Glutamatergic neuron (in vitro differentiated cells): Measurements from ENCODE around the gene ZC3H12C. TPM values are rescaled to one million over a fixed set of nuclear protein-coding genes. Genes with fewer than 3 reads are reported as not detected.

Source experiments
- DNase-seq: peaks from one replicate; pipeline ENCODE4 v3.0.0; 2022
- H3K27ac Mint-ChIP-seq: one replicate; pipeline ENCODE4 v1.8.0; 2020; ENCODE audit warnings: mild to moderate bottlenecking, mixed read lengths, inconsistent platforms; ENCODE audit not compliant: unreplicated experiment
- H3K27me3 Mint-ChIP-seq: one replicate; pipeline ENCODE4 v1.8.0; 2020; ENCODE audit warnings: mild to moderate bottlenecking, moderate library complexity, mixed read lengths, inconsistent platforms; ENCODE audit not compliant: unreplicated experiment
- H3K36me3 Mint-ChIP-seq: one replicate; pipeline ENCODE4 v1.8.0; 2020; ENCODE audit warnings: mild to moderate bottlenecking, mixed read lengths, inconsistent platforms; ENCODE audit not compliant: unreplicated experiment
- H3K4me1 Mint-ChIP-seq: one replicate; pipeline ENCODE4 v1.8.0; 2020; ENCODE audit warnings: mild to moderate bottlenecking, low read depth, mixed read lengths, inconsistent platforms; ENCODE audit not compliant: unreplicated experiment
- H3K4me3 Mint-ChIP-seq: one replicate; pipeline ENCODE4 v1.8.0; 2020; ENCODE audit warnings: mild to moderate bottlenecking, mixed read lengths, inconsistent platforms; ENCODE audit not compliant: unreplicated experiment
- H3K9me3 Mint-ChIP-seq: one replicate; pipeline ENCODE4 v1.8.0; 2020; ENCODE audit warnings: mild to moderate bottlenecking, moderate library complexity, mixed read lengths, inconsistent platforms; ENCODE audit not compliant: unreplicated experiment
- CTCF ChIP-seq: fragments of 200-600 bp; sonication (generic); IDR thresholded peaks from one replicate; pipeline ENCODE4 v1.5.0; 2021; ENCODE audit not compliant: partially characterized antibody, unreplicated experiment
- total RNA-seq: library from RNA; stranded (reverse); fragmentation: NEBNext Ultra II Directional; extraction: Animal tissue kit (Norgen Biotek cat#: 25700); gene quantifications from one replicate; pipeline ENCODE4 v1.2.1, GENCODE V29; 2021; ENCODE audit not compliant: unreplicated experiment

The ZC3H12C gene
- total RNA-seq, 1 donor from 2014 or later: 60.6 TPM

GRCh38 chr11:110174645-110175310 is 81.6 kb downstream of the ZC3H12C start:
- TF ChIP-seq CTCF: no peak
- Mint-ChIP-seq H3K27me3 (peaks cover 4% of the 10 kb centered on the region), H3K9me3 (peaks cover 4% of the 10 kb centered on the region), H3K4me1 (peaks cover 24% of the 10 kb centered on the region), H3K27ac (no peak overlapping the region), H3K36me3 (no peaks in the 10 kb centered on the region), H3K4me3 (no peak overlapping the region)
- no peak for DNase-seq

GRCh38 chr11:110176366-110177085 is 83.3 kb downstream of the ZC3H12C start:
- Mint-ChIP-seq H3K4me3 (no peak overlapping the region), H3K27ac (no peak overlapping the region), H3K9me3 (peaks cover 4% of the 10 kb centered on the region), H3K27me3 (peaks cover 8% of the 10 kb centered on the region), H3K4me1 (peaks cover 22% of the 10 kb centered on the region), H3K36me3 (no peaks in the 10 kb centered on the region)
- TF ChIP-seq CTCF: no peak
- no peak for DNase-seq

- TF ChIP-seq CTCF: no peak
- Mint-ChIP-seq H3K4me3 (no peak overlapping the region), H3K4me1 (peaks cover 22% of the 10 kb centered on the region), H3K9me3 (peaks cover 4% of the 10 kb centered on the region), H3K27ac (no peak overlapping the region), H3K27me3 (peaks cover 8% of the 10 kb centered on the region), H3K36me3 (no peaks in the 10 kb centered on the region)
- DNase-seq: no peak
These were observed 83.9 kb downstream of the ZC3H12C start for GRCh38 chr11:110177086-110177456.

GRCh38 chr11:110179064-110179463 is 85.9 kb downstream of the ZC3H12C start:
- Mint-ChIP-seq H3K9me3 (peaks cover 4% of the 10 kb centered on the region), H3K27ac (no peak overlapping the region)

More at GRCh38 chr11:110179064-110179463, 85.9 kb downstream of the ZC3H12C start:
- Mint-ChIP-seq H3K4me1 (peaks cover 13% of the 10 kb centered on the region), H3K4me3 (no peak overlapping the region), H3K36me3 (no peaks in the 10 kb centered on the region), H3K27me3 (peaks cover 6% of the 10 kb centered on the region)
- TF ChIP-seq CTCF: no peak
- no peak for DNase-seq
